Measurements from ENCODE around the gene N4BP2L1. TPM values are rescaled to one million over a fixed set of nuclear protein-coding genes. Genes with fewer than 3 reads are reported as not detected.

The N4BP2L1 gene
- total RNA-seq, 1 donor from 2014 or later = 2.0 TPM

- H3K4me3 Mint-ChIP-seq = no peak overlapping the region
- no peak overlapping the region for H3K27ac Mint-ChIP-seq (ENCODE audit: unreplicated experiment)
- no peaks in the 10 kb centered on the region for H3K9me3 Mint-ChIP-seq
- TF ChIP-seq CTCF (conservative IDR thresholded peaks at IDR 0.05) = no peak
- peaks cover 16% of the 10 kb centered on the region for H3K27me3 Mint-ChIP-seq (ENCODE audit: low read depth)
- H3K36me3 Mint-ChIP-seq (ENCODE audit: low read depth) = peaks cover 2% of the 10 kb centered on the region
- no peak for DNase-seq (ENCODE audit: low read depth, low spot score)
- H3K4me1 Mint-ChIP-seq = peaks cover 16% of the 10 kb centered on the region
Measured at GRCh38 chr13:32430018-32430747, 2.3 kb upstream of the N4BP2L1 start.

GRCh38 chr13:32429433-32429909 is 1.5 kb upstream of the N4BP2L1 start:
- no peak overlapping the region for H3K27ac Mint-ChIP-seq (ENCODE audit: unreplicated experiment)
- no peak for DNase-seq (ENCODE audit: low read depth, low spot score)
- peaks cover 17% of the 10 kb centered on the region for H3K27me3 Mint-ChIP-seq (ENCODE audit: low read depth)
- H3K4me1 Mint-ChIP-seq = peaks cover 16% of the 10 kb centered on the region
- H3K9me3 Mint-ChIP-seq = no peaks in the 10 kb centered on the region
- no peak for TF ChIP-seq CTCF (conservative IDR thresholded peaks at IDR 0.05)
- H3K4me3 Mint-ChIP-seq = no peak overlapping the region
- peaks cover 2% of the 10 kb centered on the region for H3K36me3 Mint-ChIP-seq (ENCODE audit: low read depth)

- Mint-ChIP-seq H3K27me3 (ENCODE audit: low read depth) (peaks cover 21% of the 10 kb centered on the region), H3K4me1 (peaks cover 16% of the 10 kb centered on the region), H3K27ac (ENCODE audit: unreplicated experiment) (no peak overlapping the region), H3K36me3 (ENCODE audit: low read depth) (peaks cover 5% of the 10 kb centered on the region), H3K4me3 (peak overlapping the region; percentile 86), H3K9me3 (no peaks in the 10 kb centered on the region)
- no peak for TF ChIP-seq CTCF (conservative IDR thresholded peaks at IDR 0.05)
- DNase-seq (ENCODE audit: low read depth, low spot score) = no peak
Measured at GRCh38 chr13:32428581-32429432, 877 bp upstream of the N4BP2L1 start.

GRCh38 chr13:32426990-32427851 is 709 bp downstream of the N4BP2L1 start:
- TF ChIP-seq CTCF (conservative IDR thresholded peaks at IDR 0.05) = no peak
- Mint-ChIP-seq H3K4me1 (peaks cover 16% of the 10 kb centered on the region), H3K27ac (ENCODE audit: unreplicated experiment) (no peak overlapping the region), H3K36me3 (ENCODE audit: low read depth) (peaks cover 5% of the 10 kb centered on the region), H3K27me3 (ENCODE audit: low read depth) (peaks cover 21% of the 10 kb centered on the region), H3K9me3 (no peaks in the 10 kb centered on the region), H3K4me3 (peak overlapping the region; percentile 92)
- DNase-seq (ENCODE audit: low read depth, low spot score) = peak; percentile 23

All from neural crest cell (in vitro differentiated cells).